Measurements from ENCODE around the gene LUZP1. TPM values are rescaled to one million over a fixed set of nuclear protein-coding genes. Genes with fewer than 3 reads are reported as not detected.

LUZP1 gene
- total and polyA plus RNA-seq, 2 donors (not counting 1 experiment from before 2014, with no cell fraction given): 18.8 to 27.2 TPM

DNA sequence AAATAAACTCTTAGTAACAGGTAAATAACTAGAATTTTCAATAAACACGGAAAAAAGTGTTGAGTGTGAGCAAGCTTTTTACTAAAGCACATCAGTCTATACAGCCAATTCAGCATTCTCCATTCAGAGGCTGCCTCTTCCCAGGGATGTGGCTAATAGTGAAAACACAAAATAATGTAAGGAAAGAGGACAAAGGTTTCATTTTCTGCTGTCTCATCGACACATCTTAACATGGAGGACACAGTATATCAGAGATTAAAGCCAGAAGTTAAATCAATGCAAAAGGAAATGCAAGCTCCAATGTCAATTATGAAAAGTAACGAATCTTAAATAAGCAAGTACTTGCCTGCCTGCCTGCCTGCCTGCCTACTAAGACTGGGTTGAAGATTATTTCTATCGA is 43.2 kb downstream of the LUZP1 start:
- H4K20me1 ChIP-seq (ENCODE audit: control insufficient read depth, extremely low read depth, insufficient read depth, low read length): no peaks in the 10 kb centered on the region

GRCh38 chr1:23124259-23125026 is 44.2 kb downstream of the LUZP1 start:
- H3K4me1 ChIP-seq (ENCODE audit: control insufficient read depth, extremely low read depth, insufficient read depth, low read length): peaks cover 3% of the 10 kb centered on the region
- no peak overlapping the region for H3K27ac ChIP-seq (ENCODE audit: insufficient read depth, low read length)
- no peaks in the 10 kb centered on the region for H3K36me3 ChIP-seq (ENCODE audit: control insufficient read depth, insufficient read depth, low read length)
- no peak overlapping the region for H3K9ac ChIP-seq (ENCODE audit: insufficient read depth, low read length)
- no peak for DNase-seq (ENCODE audit: low read depth in 2 of 2)
- H3K9me3 ChIP-seq (ENCODE audit: control insufficient read depth, insufficient read depth, low read depth, low read length): no peaks in the 10 kb centered on the region
- TF ChIP-seq EZH2 (IDR thresholded peaks at IDR 0.05; ENCODE audit: low read length, missing control alignments) (no peak), CTCF (conservative IDR thresholded peaks at IDR 0.05 in 1 of 2, IDR thresholded peaks at IDR 0.05 in 1 of 2; ENCODE audit: low read depth in 1 of 2, low read length in 2 of 2) (no peak)
- peaks cover 33% of the 10 kb centered on the region for H3K79me2 ChIP-seq (ENCODE audit: control insufficient read depth, insufficient read depth, low read length)
- H3K4me2 ChIP-seq (ENCODE audit: extremely low read depth, insufficient read depth, low read length): no peak overlapping the region
- no peaks in the 10 kb centered on the region for H4K20me1 ChIP-seq (ENCODE audit: control insufficient read depth, extremely low read depth, insufficient read depth, low read length)
- H3K27me3 ChIP-seq (ENCODE audit: control insufficient read depth, insufficient read depth, low read length): no peaks in the 10 kb centered on the region
- H2AFZ ChIP-seq (ENCODE audit: low read length): no peak overlapping the region
- H3K4me3 ChIP-seq (replicated peaks in 1 of 4; ENCODE audit: control extremely low read depth in 1 of 4, insufficient read depth in 1 of 4, low read depth in 3 of 4, low read length in 4 of 4): no peak overlapping the region

More for the DNA sequence above, 43.2 kb downstream of the LUZP1 start:
- H3K36me3 ChIP-seq (ENCODE audit: control insufficient read depth, insufficient read depth, low read length): no peaks in the 10 kb centered on the region
- no peak for TF ChIP-seq CTCF (conservative IDR thresholded peaks at IDR 0.05 in 1 of 2, IDR thresholded peaks at IDR 0.05 in 1 of 2; ENCODE audit: low read depth in 1 of 2, low read length in 2 of 2)
- TF ChIP-seq EZH2 (IDR thresholded peaks at IDR 0.05; ENCODE audit: low read length, missing control alignments): no peak
- no peaks in the 10 kb centered on the region for H3K27me3 ChIP-seq (ENCODE audit: control insufficient read depth, insufficient read depth, low read length)
- H3K4me3 ChIP-seq (replicated peaks in 1 of 4; ENCODE audit: control extremely low read depth in 1 of 4, insufficient read depth in 1 of 4, low read depth in 3 of 4, low read length in 4 of 4): no peak overlapping the region
- no peak for DNase-seq (ENCODE audit: low read depth in 2 of 2)
- no peak overlapping the region for H3K9ac ChIP-seq (ENCODE audit: insufficient read depth, low read length)
- peaks cover 5% of the 10 kb centered on the region for H3K4me1 ChIP-seq (ENCODE audit: control insufficient read depth, extremely low read depth, insufficient read depth, low read length)
- no peak overlapping the region for H2AFZ ChIP-seq (ENCODE audit: low read length)
- H3K4me2 ChIP-seq (ENCODE audit: extremely low read depth, insufficient read depth, low read length): no peak overlapping the region
- no peaks in the 10 kb centered on the region for H3K9me3 ChIP-seq (ENCODE audit: control insufficient read depth, insufficient read depth, low read depth, low read length)
- no peak overlapping the region for H3K27ac ChIP-seq (ENCODE audit: insufficient read depth, low read length)
- peaks cover 30% of the 10 kb centered on the region for H3K79me2 ChIP-seq (ENCODE audit: control insufficient read depth, insufficient read depth, low read length)

DNA sequence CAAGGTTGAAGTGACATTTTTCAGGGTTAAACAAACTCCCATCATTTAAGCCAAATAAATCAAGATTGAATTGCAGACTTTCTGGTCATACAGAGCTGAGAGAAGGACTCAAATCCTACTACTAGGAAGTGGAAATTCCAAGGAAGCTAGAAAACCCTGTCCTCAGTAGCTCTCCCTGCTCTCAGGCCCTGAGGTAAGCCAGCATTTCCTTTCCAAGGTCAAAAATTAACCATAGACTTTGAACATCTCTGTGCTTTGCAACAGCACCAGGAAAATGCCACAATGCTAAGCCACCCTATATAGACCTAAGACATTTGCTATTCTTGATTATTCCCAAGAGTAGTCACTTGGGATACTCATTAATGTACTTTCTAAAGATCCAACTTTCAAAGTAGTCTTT is 45.1 kb downstream of the LUZP1 start:
- Histone ChIP-seq H3K36me3 (ENCODE audit: control insufficient read depth, insufficient read depth, low read length) (no peaks in the 10 kb centered on the region), H3K27me3 (ENCODE audit: control insufficient read depth, insufficient read depth, low read length) (no peaks in the 10 kb centered on the region), H2AFZ (ENCODE audit: low read length) (no peak overlapping the region), H3K79me2 (ENCODE audit: control insufficient read depth, insufficient read depth, low read length) (peaks cover 34% of the 10 kb centered on the region), H3K27ac (ENCODE audit: insufficient read depth, low read length) (no peak overlapping the region), H3K4me3 (replicated peaks in 1 of 4; ENCODE audit: control extremely low read depth in 1 of 4, insufficient read depth in 1 of 4, low read depth in 3 of 4, low read length in 4 of 4) (no peak overlapping the region), H4K20me1 (ENCODE audit: control insufficient read depth, extremely low read depth, insufficient read depth, low read length) (no peaks in the 10 kb centered on the region), H3K4me2 (ENCODE audit: extremely low read depth, insufficient read depth, low read length) (no peak overlapping the region), H3K9ac (ENCODE audit: insufficient read depth, low read length) (no peak overlapping the region), H3K4me1 (ENCODE audit: control insufficient read depth, extremely low read depth, insufficient read depth, low read length) (peaks cover 3% of the 10 kb centered on the region), H3K9me3 (ENCODE audit: control insufficient read depth, insufficient read depth, low read depth, low read length) (no peaks in the 10 kb centered on the region)
- TF ChIP-seq EZH2 (IDR thresholded peaks at IDR 0.05; ENCODE audit: low read length, missing control alignments): no peak
- TF ChIP-seq CTCF (conservative IDR thresholded peaks at IDR 0.05 in 1 of 2, IDR thresholded peaks at IDR 0.05 in 1 of 2; ENCODE audit: low read depth in 1 of 2, low read length in 2 of 2): no peak
- no peak for DNase-seq (ENCODE audit: low read depth in 2 of 2)

Data from fibroblast of lung (primary cell).